Measurements from ENCODE around the gene TMC5.

DNA sequence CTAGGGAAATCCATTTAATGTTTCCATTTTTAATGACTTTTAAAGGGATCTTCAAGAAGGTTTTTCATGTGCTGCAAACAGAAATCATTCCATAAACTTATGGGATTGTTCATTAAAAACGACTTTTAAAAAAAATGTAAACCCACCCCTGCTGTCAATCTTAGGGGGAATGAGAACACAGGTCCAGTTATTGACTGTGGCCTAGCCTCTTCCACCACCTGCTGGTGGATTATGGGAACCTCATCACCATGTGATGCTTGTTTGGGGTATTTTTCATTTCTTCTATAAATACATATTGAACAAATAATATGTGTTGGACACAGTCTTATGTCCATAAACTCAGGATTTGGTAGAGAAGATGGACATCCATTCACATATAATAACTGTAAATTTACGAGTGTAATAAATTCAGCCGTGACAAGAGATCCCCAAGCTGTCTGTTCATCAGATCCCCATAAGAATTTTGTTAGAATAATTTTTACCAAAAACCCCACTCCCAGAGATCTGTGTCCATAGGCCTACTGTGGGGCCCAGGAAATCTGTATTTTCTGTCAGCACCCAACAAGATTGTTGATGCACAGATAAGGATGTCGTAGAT lies 42.0 kb upstream of the TMC5 start:
- TF ChIP-seq, protein P1, sequence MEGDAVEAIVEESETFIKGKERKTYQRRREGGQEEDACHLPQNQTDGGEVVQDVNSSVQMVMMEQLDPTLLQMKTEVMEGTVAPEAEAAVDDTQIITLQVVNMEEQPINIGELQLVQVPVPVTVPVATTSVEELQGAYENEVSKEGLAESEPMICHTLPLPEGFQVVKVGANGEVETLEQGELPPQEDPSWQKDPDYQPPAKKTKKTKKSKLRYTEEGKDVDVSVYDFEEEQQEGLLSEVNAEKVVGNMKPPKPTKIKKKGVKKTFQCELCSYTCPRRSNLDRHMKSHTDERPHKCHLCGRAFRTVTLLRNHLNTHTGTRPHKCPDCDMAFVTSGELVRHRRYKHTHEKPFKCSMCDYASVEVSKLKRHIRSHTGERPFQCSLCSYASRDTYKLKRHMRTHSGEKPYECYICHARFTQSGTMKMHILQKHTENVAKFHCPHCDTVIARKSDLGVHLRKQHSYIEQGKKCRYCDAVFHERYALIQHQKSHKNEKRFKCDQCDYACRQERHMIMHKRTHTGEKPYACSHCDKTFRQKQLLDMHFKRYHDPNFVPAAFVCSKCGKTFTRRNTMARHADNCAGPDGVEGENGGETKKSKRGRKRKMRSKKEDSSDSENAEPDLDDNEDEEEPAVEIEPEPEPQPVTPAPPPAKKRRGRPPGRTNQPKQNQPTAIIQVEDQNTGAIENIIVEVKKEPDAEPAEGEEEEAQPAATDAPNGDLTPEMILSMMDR (IDR thresholded peaks at IDR 0.05): peak; percentile 89
- TF ChIP-seq ZFX (IDR thresholded peaks at IDR 0.05; ENCODE audit: borderline replicate concordance): no peak

All from 22Rv1 (cell line).